Measurements from ENCODE around the gene MED16. TPM values are rescaled to one million over a fixed set of nuclear protein-coding genes. Genes with fewer than 3 reads are reported as not detected.

MED16 gene
- 43.5 TPM for total RNA-seq

GRCh38 chr19:892894-893689 is at the start of gene MED16, which contains the start of gene RNU6-9:
MED16 (minus strand) TSS chr19:893187; CDS start chr19:891131, 2,056 bp downstream.
RNU6-9 (plus strand) TSS chr19:893484.
- peak; percentile 85 for ATAC-seq

- ATAC-seq = no peak
Measured at GRCh38 chr19:942133-942645, 49.2 kb upstream of the MED16 start.

- ATAC-seq = peak; percentile 17
Measured at GRCh38 chr19:941292-942132, 48.5 kb upstream of the MED16 start.

- peak; percentile 88 for ATAC-seq
Measured at GRCh38 chr19:940591-941291, 47.8 kb upstream of the MED16 start.

GRCh38 chr19:939922-940321 is 46.9 kb upstream of the MED16 start:
- no peak for ATAC-seq

GRCh38 chr19:939439-939838 is 46.5 kb upstream of the MED16 start:
- no peak for ATAC-seq

GRCh38 chr19:938233-938923 is 45.4 kb upstream of the MED16 start:
- ATAC-seq = no peak

- no peak for ATAC-seq
Measured at GRCh38 chr19:937259-937694, 44.3 kb upstream of the MED16 start.

- no peak for ATAC-seq
Measured at GRCh38 chr19:936175-936546, 43.2 kb upstream of the MED16 start.

- peak; percentile 64 for ATAC-seq
Measured at GRCh38 chr19:934865-935479, 42.0 kb upstream of the MED16 start.

GRCh38 chr19:934197-934840 is 41.3 kb upstream of the MED16 start:
- no peak for ATAC-seq

- no peak for ATAC-seq
Measured at GRCh38 chr19:933553-933882, 40.5 kb upstream of the MED16 start.

- peak; percentile 27 for ATAC-seq
Measured at GRCh38 chr19:932648-933552, 39.9 kb upstream of the MED16 start.

- ATAC-seq = no peak
Measured at GRCh38 chr19:931860-932647, 39.1 kb upstream of the MED16 start.

GRCh38 chr19:929891-930258 is 36.9 kb upstream of the MED16 start:
- no peak for ATAC-seq

- ATAC-seq = no peak
Measured at GRCh38 chr19:929203-929890, 36.4 kb upstream of the MED16 start.

GRCh38 chr19:928471-929202 is 35.6 kb upstream of the MED16 start:
- no peak for ATAC-seq

GRCh38 chr19:927780-928401 is 34.9 kb upstream of the MED16 start:
- no peak for ATAC-seq
